Esophagus muscularis mucosa (tissue), 3 donors: ENCODE results near the gene CPEB4.

Experiments used
- CTCF ChIP-seq, 3 experiments: fragments of 200-600 bp in 2 of 3; fragments of 450-650 bp in 1 of 3; sonication (generic) in 2 of 3; IDR thresholded peaks; one replicate each; pipeline ENCODE4 v1.5.1; 2017 to 2019; ENCODE audit warnings: antibody characterized with exemption in 3 of 3, mild to moderate bottlenecking in 2 of 3, moderate library complexity in 1 of 3
- POLR2AphosphoS5 ChIP-seq, 2 donors: sonication (generic); formaldehyde crosslinking; IDR thresholded peaks; one replicate each; pipeline ENCODE4 v1.6.1; 2017; ENCODE audit warnings: antibody characterized with exemption in 2 of 2

GRCh38 chr5:173850659-173851058 lies 37.5 kb upstream of the CPEB4 start:
- TF ChIP-seq CTCF (IDR thresholded peaks at IDR 0.05) (no peak), POLR2AphosphoS5 (IDR thresholded peaks at IDR 0.05) (no peak)
